Anterior cingulate cortex (tissue), 58 donors: ENCODE results near the gene SNRPA.
"Not testable (repeated sequence)": the region's sequence is repeated elsewhere in the genome, so short reads cannot be mapped to it uniquely, and the experiment has no call there.

ENCODE experiments used
- DNase-seq, 58 donors: peaks; one replicate each; lab custom pipeline; 2025; lab: John Stamatoyannopoulos, UW

Gene SNRPA

DNA sequence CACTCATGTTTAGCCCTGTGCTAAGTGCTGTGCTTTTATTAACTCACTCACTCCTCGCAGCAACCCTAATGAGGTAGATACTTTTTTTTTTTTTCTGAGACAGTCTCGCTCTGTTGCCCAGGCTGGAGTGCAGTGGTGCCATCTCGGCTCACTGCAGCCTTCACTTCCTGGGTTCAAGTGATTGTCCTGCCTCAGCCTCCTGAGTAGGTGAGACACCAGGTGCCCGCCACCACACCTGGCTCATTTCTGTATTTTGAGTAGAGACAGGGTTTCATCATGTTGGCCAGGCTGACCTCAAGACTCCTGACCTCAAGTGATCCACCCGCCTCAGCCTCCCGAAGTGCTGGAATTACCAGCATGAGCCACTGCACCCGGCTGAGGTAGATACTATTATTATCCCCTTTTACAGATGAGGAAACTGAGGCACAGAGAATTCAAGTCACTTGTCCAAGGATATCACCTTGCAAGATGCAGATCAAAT lies 31.5 kb upstream of the SNRPA start:
- DNase-seq: no peak

DNA sequence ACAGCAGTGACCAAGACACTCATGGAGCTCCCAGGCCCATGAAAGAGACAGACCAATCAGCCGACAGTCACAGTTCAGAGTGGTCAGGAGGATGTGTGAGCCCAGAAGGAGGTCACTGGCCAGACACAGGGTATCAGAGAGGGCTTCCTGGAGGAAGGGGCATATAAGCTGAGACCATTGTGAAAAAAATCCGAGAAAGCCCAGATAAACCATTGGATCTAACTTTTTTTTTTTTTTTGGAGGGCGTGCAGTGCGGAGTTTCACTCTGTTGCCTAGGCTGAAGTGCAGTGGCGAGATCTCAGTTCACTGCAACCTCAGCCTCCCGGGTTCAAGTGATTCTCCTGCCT lies 29.9 kb upstream of the SNRPA start:
- DNase-seq: no peak

DNA sequence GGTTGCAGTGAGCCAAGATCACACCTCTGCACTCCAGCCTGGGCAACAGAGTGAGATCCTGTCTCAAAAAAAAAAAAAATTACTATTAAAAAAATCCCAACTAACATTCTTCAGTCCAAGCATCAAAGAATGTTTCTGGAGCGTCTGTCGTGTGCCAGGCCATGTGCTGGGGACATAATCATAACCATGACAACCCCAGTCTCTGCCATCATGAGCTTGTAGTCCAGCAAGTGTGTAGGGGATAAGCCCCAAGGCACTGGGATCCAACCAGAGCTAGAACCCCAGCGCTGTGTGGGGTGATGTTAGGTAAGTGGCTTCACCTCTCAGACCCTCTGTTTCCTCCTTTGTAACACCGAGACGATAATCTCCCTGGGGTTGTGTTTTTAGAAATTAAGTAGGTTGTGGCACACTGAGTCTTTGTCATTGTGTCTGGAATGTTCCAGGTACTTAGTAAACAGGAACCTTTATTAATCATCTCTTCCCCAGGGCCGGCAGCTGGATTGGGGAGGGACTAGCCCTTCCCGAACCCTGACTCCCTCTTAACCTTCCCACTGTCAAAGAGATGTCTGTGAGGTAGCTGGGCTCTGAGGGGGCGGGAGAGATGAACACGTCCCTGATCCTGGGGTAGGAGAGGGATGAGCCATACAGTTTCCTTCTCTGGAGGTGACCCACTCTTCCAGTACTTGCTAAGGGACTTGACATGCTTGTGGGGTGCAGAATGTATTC lies 28.9 kb upstream of the SNRPA start:
- DNase-seq: no peak

DNA sequence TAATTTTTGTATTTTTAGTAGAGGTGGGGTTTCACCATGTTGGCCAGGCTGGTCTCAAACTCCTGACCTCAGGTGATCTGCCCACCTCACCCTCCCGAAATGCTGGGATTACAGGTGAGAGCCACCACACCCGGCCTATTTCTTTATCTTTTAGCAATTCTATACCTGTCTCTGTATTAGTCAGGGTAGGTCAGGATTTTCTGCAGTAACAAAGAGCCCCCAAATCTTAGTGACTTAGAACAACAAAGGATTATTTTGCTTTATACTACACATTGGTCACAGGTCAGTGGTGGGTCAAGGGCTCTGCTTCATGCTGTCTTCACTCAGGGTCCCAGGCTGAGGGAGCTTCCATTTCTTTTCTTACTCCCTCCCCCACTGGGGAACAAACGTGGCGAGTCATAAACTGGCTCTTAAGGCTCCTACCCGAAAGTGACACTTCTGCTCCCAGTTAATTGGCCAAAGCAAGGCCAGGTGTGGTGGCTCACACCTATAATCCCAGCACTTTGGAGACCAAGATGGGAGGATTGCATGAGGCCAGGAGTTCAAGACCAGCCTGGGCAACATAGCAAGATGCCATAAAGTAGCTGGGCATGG lies 27.2 kb upstream of the SNRPA start:
- DNase-seq: no peak

DNA sequence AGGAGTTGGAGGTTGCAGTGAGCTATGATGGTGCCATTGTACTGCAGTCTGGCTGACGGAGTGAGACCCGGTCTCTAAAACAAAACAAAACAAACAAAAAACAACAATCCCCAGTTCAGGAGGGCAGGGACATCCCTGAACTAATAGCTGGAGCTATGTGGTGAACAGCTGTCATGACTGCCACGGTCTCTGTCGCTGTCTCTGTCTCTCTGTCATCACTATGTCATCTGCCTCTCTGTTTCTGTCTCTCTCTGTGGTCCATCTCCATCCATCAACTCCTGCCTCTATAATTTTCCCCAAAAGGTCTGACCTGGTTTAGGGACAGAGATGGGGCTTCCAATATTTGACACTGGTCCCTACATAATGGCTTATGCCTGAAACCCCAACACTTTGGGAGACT lies 26.7 kb upstream of the SNRPA start:
- DNase-seq: no peak

DNA sequence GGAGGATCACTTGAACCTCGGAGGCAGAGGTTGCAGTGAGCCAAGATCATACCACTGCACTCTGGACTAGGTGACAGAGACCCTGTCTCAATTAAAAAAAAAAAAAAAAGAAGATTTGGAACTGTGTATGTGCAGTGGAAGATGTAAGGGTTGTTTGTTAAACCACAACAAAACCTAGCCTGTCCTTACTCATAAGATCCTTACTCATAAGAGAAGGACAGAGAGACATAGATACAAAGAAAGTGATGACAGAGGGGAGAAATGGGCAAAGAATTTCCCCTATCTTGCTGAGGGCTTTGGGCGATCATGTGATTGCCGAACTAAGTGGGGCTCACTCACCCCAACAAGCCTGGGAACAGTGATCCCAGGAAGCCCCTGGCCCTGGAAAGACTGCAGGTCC lies 26.1 kb upstream of the SNRPA start:
- DNase-seq: no peak

DNA sequence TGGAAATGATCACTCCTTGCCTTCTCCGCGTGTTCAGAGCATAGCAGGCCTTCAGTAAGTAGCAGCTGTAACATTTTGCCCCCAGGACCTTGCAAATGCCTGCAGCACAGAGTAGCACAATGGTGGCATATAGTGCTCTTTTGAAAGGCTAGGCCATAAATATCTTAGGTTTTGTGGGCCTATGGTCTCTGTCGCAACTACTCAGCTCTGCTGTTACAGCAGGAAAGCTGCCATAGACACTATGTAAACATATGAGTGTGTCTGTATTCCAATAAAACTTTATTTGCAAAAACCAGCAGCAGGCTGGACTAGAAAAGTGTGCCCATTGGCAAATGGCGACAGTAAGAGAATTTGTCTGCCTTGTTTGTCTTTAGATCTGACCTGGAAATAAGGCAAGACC lies 24.7 kb upstream of the SNRPA start:
- no peak for DNase-seq

DNA sequence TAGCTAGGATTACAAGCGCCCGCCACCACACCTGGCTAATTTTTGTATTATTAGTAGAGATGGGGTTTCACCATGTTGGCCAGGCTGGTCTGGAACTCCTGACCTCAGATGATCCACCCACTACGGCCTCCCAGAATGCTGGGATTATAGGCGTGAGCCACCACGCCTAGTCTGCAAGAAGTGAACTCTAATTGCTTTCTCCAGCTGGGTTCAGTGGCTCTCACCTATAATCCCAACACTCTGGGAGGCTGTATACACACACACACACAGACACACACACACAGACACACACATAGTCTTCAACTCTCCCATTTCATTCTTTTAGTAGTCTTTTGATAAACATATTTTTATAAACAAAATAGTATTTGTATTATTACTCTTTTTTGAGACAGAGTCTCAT lies 20.9 kb upstream of the SNRPA start:
- not testable (repeated sequence) for DNase-seq

DNA sequence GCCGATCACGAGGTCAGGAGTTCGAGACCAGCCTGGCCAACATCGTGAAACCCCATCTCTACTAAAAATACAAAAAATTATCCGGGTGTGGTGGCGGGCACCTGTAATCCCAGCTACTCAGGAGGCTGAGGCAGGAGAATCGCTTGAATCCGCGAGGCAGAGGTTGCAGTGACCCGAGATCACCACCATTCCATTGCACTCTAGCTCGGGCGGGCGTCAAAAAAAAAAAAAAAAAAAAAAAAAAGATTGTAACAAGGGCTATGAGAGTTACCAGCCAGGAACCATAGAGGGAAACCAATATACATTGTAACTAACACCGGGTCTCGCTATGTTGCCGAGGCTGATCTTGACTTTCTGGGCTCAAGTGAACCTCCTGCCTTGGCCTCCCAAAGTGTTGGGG lies 18.7 kb upstream of the SNRPA start:
- not testable (repeated sequence) for DNase-seq

DNA sequence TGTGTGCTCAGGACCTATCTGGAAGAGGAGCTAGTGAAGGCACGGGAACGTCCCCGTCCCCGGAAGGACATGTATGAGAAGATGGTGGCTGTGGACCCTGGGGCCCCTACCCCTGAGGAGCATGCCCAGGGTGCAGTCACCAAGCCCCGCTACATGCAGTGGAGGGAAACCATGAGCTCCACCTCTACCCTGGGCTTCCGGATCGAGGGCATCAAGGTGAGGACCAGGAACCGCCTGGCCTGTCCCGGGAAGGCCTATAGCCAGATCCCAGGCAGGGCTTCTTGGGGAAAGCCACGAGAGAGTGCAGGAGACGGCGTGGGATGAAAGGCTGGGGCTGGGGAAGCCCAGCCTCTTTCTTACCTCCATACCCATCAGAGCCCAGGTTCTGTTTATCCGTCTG lies 17.9 kb upstream of the SNRPA start:
- no peak for DNase-seq

DNA sequence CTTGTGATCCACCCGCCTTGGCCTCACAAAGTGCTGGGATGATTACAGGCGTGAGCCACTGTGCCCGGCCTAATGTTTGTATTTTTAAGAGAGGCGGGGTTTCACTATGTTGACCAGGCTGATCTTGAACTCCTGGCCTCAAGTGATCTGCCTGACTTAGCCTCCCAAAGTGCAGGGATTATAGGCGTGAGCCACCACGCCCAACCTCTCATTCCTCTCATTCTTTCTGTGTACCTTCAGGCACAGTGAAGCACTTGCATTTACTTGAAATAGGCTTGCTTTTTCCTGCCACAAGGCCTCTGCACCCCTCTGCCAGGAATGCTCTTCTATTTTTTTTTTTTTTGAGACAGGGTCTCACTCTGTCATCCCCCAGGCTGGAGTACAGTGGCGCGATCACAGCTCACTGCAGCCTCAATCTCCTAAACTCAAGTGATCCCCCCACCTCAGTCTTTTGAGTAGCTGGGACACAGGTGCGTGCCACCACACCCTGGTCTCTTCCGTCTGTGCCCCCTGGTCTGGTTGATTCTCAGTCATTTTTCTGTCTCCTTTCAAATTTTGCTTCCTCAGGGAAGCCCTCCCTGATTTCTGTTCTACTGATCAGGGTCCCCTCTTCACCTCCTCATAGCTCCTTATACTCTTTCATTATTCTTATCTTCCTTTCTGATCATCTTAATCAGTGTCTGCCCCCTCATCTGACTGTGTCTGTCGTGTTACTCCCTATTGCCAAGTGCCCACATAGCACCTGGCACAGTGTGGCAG lies 15.8 kb upstream of the SNRPA start:
- no peak for DNase-seq

DNA sequence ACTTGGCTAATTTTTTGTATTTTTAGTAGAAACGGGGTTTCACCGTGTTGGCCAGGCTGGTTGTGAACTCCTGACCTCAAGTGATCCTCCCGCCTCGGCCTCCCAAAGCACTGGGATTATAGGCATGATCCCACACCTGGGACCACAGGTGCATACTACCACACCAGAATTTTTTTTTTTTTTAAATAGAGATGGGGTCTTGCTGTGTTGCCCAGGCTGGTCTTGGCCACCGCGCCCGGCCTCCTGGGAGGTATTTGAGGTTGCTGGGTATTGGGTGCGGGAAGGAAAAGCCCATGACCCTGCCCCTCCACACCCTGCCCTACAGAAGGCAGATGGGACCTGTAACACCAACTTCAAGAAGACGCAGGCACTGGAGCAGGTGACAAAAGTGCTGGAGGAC lies 14.3 kb upstream of the SNRPA start:
- DNase-seq: no peak

DNA sequence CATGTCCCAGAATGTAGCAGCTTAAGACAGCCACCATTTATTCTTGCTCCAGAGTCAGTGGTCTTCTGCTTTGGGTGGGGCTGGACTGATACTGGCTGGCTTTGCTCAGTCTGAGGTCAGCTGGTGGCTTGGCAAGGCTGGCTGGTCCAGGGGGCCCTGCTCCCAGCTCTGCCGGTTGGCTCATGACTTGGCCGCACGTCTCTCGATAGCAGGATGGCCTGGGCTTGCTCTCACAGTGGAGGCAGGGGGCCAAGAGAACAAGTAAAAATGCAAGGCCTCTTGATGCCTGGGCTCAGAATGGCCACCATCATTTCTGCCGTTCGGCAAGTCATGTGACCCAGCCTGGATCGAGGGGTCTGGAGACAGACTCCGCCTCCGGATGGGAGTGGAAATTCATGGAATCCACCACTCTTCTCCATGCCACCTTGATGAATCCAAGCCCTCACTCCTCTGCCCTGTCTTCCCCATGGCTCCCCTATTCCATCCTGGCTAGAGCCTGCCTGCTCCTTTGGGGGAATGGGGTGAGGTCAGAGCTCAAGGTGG lies 13.8 kb upstream of the SNRPA start:
- no peak for DNase-seq

DNA sequence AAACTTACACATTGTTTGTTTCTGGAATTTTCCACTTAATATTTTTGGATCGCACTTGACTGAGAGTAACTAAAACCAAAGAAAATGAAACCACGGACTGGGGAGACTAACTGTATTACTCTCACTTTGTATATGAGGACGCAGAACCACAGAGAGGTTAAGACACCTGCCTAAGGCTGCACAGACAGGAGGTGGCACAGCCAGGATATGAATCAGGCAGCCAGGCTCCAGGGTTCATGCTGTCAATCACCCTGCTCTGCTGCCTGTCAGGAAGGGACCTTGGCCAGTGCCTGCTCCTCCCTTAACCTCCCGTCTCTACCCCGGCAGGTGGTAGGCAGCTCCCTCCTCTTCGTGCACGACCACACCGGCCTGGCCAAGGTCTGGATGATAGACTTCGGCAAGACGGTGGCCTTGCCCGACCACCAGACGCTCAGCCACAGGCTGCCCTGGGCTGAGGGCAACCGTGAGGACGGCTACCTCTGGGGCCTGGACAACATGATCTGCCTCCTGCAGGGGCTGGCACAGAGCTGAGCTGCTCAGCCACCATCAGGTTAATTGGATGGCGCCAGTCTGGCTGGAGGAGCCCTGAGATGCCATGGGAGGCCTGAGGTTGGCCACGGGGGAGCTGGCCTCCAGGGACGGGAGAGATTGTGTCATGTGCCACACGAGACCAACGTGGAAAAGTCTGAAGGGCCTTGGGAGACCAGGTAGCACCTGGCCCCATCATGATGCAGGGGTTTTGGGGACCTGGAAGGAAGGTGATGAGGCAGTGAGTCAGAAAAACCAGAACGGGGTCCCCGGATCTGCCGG lies 11.8 kb upstream of the SNRPA start:
- DNase-seq: no peak

DNA sequence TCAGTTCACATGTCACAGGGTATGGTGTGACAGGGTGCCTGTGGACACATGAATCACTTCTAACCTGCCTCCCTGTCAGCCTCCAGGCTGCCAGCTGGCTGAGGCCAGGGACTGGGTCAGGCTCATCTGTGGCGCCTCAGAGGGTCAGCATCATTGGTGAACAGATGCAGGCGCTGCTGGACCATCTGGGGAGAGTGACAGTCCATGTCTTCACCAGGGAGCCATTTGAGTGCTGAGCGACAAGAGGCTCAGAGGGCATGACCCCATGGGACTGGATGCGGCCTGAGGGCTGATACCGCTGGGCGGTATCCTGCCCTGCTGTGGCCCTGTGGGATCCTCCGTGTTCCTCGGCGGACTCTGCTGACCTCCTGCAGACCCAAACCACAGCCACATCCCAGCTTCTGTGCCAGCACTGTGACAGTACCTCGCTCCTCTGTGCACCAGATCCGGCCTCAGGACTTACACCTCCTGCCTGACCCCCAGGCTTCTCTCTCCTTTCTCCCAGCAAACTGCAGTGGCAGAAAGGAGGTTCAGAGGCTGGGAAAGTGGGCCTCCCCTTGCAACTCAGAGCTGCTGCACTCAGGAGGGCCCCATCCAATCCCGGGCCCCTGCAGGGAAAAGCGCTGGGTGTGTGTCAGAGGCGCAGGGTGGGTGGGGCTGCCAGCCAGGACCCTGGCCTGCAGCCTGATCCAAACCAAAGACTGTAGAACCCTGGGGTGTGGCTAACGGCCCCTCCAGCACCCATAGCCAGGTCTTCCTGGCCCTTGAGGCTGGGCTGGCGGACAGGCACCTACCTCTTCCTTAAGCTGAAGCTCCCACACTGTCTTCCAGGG lies 10.9 kb upstream of the SNRPA start:
- DNase-seq: peak in 2 of 58 donors; percentile 57 to 61

DNA sequence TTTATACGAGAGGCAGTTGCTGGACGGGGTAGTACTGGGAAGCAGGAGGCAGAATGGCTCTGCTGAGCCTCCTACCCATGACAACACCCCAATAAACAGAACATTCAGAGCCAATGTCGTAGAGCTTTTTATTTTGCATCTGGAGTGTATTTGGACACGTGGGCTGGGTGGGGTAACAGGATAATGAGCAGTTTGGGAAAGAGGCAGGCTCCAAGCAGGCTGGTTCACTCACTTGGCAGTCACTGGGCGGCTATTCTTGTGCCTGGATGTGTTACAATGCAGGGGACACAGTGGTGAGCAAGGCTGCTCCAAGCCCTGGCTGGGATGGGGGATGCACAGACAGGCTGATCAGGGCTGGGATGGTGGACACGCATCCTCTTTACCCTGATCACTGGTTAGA lies 10.3 kb upstream of the SNRPA start:
- peak in 49 of 58 donors; percentile 13 to 88 (median 64) for DNase-seq

DNA sequence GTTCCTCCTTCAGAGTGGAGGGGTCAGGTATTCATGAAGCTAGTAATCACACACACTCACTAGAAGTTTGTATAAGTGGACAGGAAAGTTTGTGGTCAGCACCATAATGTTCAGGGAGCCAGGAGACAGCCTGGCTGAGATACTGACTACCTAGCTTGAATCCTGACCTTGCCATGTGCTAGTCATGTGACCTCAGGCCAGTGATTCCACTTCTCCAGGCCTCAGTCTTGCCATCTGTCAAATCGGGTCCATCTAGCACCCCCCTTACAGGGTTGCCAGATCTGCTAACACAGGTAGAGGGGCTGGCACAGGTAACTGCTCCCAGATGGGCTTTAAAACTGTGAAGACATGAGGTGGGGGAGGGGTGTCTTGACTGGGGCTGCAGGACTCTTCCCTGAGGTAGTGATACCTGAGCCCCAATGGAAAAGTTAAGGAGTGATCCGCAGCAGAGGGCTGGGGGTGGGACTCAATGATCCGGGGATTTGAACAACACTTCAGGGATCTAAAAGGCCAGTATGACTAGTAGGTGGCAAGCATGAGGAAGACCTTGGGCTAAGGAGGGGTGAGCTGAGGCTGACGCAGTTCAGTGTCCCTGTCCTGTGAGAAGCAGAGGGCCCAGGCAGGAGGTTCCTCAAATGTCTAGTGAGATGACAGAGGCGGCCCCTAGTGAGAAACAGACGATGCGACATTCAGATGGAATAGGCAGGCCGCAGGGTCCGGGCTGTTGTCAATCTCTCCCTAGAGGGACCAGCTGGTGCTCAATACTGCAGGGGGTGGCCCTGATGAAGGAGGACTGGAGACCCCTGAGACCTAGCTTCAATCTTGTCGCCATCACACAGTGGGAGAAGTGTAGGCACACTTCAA lies 9.2 kb upstream of the SNRPA start:
- no peak for DNase-seq

DNA sequence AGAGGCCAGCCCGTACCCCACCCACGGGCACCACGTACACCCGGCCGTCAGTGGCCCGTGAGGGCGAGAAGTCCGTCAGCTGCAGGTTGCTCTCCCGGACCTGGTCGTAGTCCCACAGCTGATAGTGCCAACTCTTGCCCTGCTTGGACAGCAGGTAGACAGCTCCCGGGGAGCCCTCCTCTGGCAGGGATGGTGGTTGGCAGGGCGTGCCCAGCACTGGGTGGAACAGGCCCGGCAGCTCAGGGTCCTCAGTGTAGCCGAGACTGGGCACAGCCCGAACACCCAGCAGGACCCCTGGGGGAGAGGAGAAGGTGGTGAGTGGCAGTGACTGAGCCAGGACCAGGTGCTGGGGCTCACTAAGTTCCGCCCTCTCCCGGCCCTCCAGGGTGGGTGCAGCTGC lies 8.5 kb upstream of the SNRPA start:
- DNase-seq: no peak

DNA sequence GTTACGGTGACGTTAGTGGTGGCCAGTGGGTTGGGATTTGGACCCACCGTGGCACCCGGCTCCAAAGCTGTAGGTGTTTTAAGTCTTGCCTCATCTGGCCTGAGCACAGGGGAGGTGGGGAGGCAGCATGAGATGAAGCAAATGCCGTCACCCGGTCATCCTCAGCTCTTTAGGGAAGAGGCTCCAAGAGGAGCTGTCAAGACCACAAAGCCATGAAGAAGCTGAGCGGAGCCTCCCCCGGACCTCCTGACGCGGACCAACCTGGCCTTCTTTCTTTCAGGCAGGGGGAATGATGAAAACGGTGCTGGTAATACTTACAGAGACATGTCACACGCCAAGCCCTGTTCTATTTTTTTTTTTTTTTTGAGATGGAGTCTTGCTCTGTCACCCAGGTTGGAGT lies 8.1 kb upstream of the SNRPA start:
- no peak for DNase-seq
